ENCODE measurements around the gene TBC1D1.

DNA sequence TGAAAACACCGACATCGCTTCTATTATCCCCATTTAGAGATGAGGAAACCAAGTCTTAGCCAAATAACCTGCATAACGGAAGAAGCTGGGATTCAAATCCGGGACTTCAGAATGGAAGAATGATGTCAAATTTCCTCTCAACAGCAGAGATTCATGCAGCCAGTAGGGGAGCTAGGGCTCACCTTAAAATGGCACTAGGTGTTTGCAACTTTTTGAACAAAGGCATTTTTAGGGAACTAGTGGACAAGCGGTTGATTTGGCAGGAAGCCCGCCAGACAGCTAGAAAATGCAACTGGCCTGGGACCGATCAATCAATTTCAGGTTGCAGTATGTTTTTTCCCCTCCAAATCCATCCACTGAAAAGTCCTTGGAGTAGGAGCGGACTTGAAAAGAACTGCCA, 293.5 kb downstream of the TBC1D1 start:
- TF ChIP-seq, protein P1, sequence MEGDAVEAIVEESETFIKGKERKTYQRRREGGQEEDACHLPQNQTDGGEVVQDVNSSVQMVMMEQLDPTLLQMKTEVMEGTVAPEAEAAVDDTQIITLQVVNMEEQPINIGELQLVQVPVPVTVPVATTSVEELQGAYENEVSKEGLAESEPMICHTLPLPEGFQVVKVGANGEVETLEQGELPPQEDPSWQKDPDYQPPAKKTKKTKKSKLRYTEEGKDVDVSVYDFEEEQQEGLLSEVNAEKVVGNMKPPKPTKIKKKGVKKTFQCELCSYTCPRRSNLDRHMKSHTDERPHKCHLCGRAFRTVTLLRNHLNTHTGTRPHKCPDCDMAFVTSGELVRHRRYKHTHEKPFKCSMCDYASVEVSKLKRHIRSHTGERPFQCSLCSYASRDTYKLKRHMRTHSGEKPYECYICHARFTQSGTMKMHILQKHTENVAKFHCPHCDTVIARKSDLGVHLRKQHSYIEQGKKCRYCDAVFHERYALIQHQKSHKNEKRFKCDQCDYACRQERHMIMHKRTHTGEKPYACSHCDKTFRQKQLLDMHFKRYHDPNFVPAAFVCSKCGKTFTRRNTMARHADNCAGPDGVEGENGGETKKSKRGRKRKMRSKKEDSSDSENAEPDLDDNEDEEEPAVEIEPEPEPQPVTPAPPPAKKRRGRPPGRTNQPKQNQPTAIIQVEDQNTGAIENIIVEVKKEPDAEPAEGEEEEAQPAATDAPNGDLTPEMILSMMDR (IDR thresholded peaks at IDR 0.05): peak in 2 of 6 experiments; percentile 15 to 36
- TF ChIP-seq POLR2A (IDR thresholded peaks at IDR 0.05): no peak
